ENCODE results near the gene STARD9. TPM values are rescaled to one million over a fixed set of nuclear protein-coding genes. Genes with fewer than 3 reads are reported as not detected.
"Not testable (repeated sequence)": the region's sequence is repeated elsewhere in the genome, so short reads cannot be mapped to it uniquely, and the experiment has no call there.

Gene STARD9
- total RNA-seq, 1 experiment from 2014 or later = 7.4 TPM

DNA sequence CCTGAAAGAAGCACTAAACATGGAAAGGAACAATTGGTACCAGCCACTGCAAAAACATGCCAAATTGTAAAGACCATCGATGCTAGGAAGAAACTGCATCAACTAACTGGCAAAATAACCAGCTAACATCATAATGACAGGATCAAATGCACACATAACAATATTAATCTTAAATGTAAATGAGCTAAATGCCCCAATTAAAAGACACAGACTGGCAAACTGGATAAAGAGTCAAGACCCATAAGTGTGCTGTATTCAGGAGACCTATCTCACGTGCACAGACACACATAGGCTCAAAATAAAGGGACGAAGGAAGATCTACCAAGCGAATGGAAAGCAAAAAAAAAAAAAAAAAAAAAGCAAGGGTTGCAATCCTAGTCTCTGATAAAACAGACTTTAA lies 190.7 kb downstream of the STARD9 start:
- H3K4me1 ChIP-seq (replicated peaks); H3K4me3 ChIP-seq; H3K9me3 ChIP-seq (replicated peaks); DNase-seq (ENCODE audit: low read depth in 1 of 2, low spot score in 2 of 2); H3K27me3 ChIP-seq (replicated peaks); H3K27ac ChIP-seq; H3K36me3 ChIP-seq: not testable (repeated sequence)

Other genes with a start within 250 kb of the STARD9 start
- gene CAPN3, start 216.1 kb upstream of the STARD9 start, total RNA-seq (2014; rRNA removed; shearing (Covaris generic)) = 0.11 TPM in 1 of 2 replicates, not detected in the other
- 61.6 and 62.4 TPM in 2 replicates for gene ZNF106, start 84.5 kb upstream of the STARD9 start, total RNA-seq (2014; rRNA removed; shearing (Covaris generic))
- gene SNAP23, start 80.0 kb upstream of the STARD9 start, total RNA-seq (2014; rRNA removed; shearing (Covaris generic)) = 88.9 and 163 TPM in 2 replicates
- 13.9 and 24.4 TPM in 2 replicates for gene LRRC57, start 26.8 kb upstream of the STARD9 start, total RNA-seq (2014; rRNA removed; shearing (Covaris generic))
- 88.9 and 92.3 TPM in 2 replicates for gene HAUS2, start 26.8 kb upstream of the STARD9 start, total RNA-seq (2014; rRNA removed; shearing (Covaris generic))
- 13.0 and 15.9 TPM in 2 replicates for gene CDAN1, start 161.5 kb downstream of the STARD9 start, total RNA-seq (2014; rRNA removed; shearing (Covaris generic))

Data from SJSA1 (cell line).